NB4 (cell line): ENCODE data around the gene FCRLB.

Source experiments
- CTCF ChIP-seq: IDR thresholded peaks from one replicate; pipeline ENCODE4 v1.5.1; 2012; ENCODE audit warnings: low read depth, low read length
- POLR2A ChIP-seq: IDR thresholded peaks from 2 replicates; pipeline ENCODE4 v1.6.1; 2011; ENCODE audit warnings: mild to moderate bottlenecking; ENCODE audit not compliant: insufficient read length; ENCODE audit errors: extremely low read depth

GRCh38 chr1:161691846-161692245, 29.5 kb upstream of the FCRLB start:
- TF ChIP-seq CTCF: no peak
- TF ChIP-seq POLR2A: no peak
